GM12878 (cell line): Measurements from ENCODE around the gene IFNA2. TPM values are rescaled to one million over a fixed set of nuclear protein-coding genes. Genes with fewer than 3 reads are reported as not detected.
A peak's percentile ranks its signal among the peaks of the same experiment; 100 is the strongest.

Experiments used
- ETV6 ChIP-seq, 2 experiments: fragments of 450-650 bp in 1 of 2; IDR thresholded peaks in 1 of 2; conservative IDR thresholded peaks in 1 of 2; 2 replicates each; pipeline ENCODE4 v1.6.1; 2014; ENCODE audit warnings: antibody characterized with exemption in 1 of 2, borderline replicate concordance in 1 of 2, low read depth in 1 of 2, mild to moderate bottlenecking in 1 of 2, moderate library complexity in 1 of 2
- KAT2A ChIP-seq: conservative IDR thresholded peaks from 2 replicates; pipeline ENCODE4 v1.6.1; 2011; ENCODE audit warnings: low read depth, low read length; ENCODE audit not compliant: control insufficient read depth
- KLF5 ChIP-seq: fragments of 450-650 bp; IDR thresholded peaks from 2 replicates; pipeline ENCODE4 v1.6.1; 2014; ENCODE audit warnings: mild to moderate bottlenecking; ENCODE audit not compliant: partially characterized antibody
- PML ChIP-seq: IDR thresholded peaks from 2 replicates; pipeline ENCODE4 v1.6.1; 2012; ENCODE audit warnings: low read length, inconsistent platforms
- RAD51 ChIP-seq: fragments of 450-650 bp; IDR thresholded peaks from 2 replicates; pipeline ENCODE4 v1.6.1; 2016; ENCODE audit warnings: moderate library complexity, mild to moderate bottlenecking, inconsistent platforms
- RBBP5 ChIP-seq: fragments of 200-600 bp; sonication (generic); conservative IDR thresholded peaks from 2 replicates; pipeline ENCODE4 v1.6.1; 2016
- RELA ChIP-seq: fragments of 450-650 bp; IDR thresholded peaks from 2 replicates; pipeline ENCODE4 v1.8.0; 2014; ENCODE audit warnings: borderline replicate concordance; ENCODE audit not compliant: partially characterized antibody
- polyA plus RNA-seq, 11 experiments: library from polyadenylated mRNA; depleted of rRNA in 4 of 11; unstranded in 6 of 11; stranded (reverse) in 5 of 11; fragments of >200 nt; fragmentation: Nextera tagmentation in 4 of 11; fragmentation: Illumina TruSeq in 1 of 11; extraction: Ambion mirVana in 4 of 11; extraction: Trizol in 1 of 11; gene quantifications; 1 replicate in 1 of 11; 2 replicates in 10 of 11; pipeline versions ENCODE4 v1.2.1 to v1.2.3, GENCODE V29; 2011 to 2016; ENCODE audit warnings: inconsistent platforms in 2 of 11, missing spikeins in 2 of 11, low read depth in 1 of 11
- total RNA-seq, 4 experiments: library from RNA; depleted of rRNA in 3 of 4; stranded (reverse); fragments of >200 nt in 3 of 4; fragmentation: Illumina TruSeq in 1 of 4; extraction: Trizol in 1 of 4; gene quantifications; 2 replicates each; pipeline versions ENCODE4 v1.2.1 to v1.2.3, GENCODE V29; 2013 to 2021
- TF ChIP-seq, protein P1 (sequence below): IDR thresholded peaks from 2 replicates; pipeline ENCODE4 v1.6.1; 2012; ENCODE audit warnings: mild to moderate bottlenecking, low read depth, low read length
- TF ChIP-seq, protein P2 (sequence below): fragments of 450-650 bp; IDR thresholded peaks from 2 replicates; pipeline ENCODE4 v1.6.1; 2016; ENCODE audit warnings: mild to moderate bottlenecking
- TF ChIP-seq, protein P3 (sequence below): fragments of 450-650 bp; formaldehyde crosslinking; IDR thresholded peaks from 2 replicates; pipeline ENCODE4 v1.5.0; 2022; ENCODE audit warnings: mild to moderate bottlenecking, missing genetic modification characterization
- TF ChIP-seq, protein P4 (sequence below): IDR thresholded peaks from 2 replicates; pipeline ENCODE4 v1.6.1; 2011; ENCODE audit warnings: low read depth, mild to moderate bottlenecking, low read length, moderate library complexity, borderline replicate concordance; ENCODE audit errors: extremely low read depth
- TF ChIP-seq, protein P5 (sequence below): fragments of 450-650 bp; formaldehyde crosslinking; IDR thresholded peaks from 2 replicates; pipeline ENCODE4 v1.4.0; 2020; ENCODE audit warnings: mild to moderate bottlenecking, moderate library complexity
- TF ChIP-seq, protein P6 (sequence below): IDR thresholded peaks from 2 replicates; pipeline ENCODE4 v1.6.1; 2012; ENCODE audit warnings: low read depth, low read length, improper control_type of control experiment

The IFNA2 gene
- total and polyA plus RNA-seq, 10 of the 15 experiments (the other 5 are each of a cell fraction or from before 2014, with no cell fraction given), result 0.26 to 2.8 (median 0.66) TPM; not detected in 2

DNA sequence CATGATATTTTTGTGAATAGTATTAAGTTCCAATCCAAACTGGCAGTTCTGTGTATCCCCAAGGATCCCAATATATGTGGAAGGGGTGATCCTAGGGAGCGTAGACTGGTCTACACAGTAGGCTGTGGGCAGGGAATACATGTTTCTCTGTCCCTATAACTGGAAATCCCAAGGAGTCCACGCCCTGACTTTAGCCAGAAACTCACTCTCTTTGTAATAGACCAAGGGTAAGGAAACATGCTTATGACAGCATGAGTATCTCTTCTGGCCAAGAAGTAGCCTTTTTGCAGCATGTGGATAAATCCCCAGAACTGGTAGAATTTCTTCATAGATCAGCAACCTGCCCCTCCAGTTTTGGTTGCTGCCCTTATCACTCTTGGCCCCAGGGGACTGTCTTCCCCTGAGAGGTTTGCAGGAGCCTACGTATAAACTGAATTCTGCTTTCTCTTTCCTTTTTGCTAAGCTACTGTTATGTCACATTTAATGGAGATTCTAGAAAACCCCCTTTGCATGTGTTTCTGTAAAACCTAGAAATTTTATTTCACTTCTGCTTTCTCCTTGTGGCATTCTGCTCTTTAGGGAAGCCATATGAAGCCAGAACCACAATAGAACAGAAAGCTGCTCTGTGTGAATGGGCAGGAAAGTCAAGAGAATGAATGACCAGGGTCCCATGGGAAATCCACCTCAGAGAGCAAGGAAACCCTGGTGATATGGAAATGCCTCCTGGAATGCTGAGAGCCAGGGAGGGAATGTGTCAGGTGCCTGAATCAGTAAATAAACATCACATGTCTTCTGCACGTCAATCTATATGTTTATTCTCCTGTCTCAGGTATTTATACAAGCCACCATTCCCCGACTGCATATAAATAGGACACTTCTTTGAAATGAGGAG lies 3.5 kb downstream of the IFNA2 start (continued):
- TF ChIP-seq, protein P1, sequence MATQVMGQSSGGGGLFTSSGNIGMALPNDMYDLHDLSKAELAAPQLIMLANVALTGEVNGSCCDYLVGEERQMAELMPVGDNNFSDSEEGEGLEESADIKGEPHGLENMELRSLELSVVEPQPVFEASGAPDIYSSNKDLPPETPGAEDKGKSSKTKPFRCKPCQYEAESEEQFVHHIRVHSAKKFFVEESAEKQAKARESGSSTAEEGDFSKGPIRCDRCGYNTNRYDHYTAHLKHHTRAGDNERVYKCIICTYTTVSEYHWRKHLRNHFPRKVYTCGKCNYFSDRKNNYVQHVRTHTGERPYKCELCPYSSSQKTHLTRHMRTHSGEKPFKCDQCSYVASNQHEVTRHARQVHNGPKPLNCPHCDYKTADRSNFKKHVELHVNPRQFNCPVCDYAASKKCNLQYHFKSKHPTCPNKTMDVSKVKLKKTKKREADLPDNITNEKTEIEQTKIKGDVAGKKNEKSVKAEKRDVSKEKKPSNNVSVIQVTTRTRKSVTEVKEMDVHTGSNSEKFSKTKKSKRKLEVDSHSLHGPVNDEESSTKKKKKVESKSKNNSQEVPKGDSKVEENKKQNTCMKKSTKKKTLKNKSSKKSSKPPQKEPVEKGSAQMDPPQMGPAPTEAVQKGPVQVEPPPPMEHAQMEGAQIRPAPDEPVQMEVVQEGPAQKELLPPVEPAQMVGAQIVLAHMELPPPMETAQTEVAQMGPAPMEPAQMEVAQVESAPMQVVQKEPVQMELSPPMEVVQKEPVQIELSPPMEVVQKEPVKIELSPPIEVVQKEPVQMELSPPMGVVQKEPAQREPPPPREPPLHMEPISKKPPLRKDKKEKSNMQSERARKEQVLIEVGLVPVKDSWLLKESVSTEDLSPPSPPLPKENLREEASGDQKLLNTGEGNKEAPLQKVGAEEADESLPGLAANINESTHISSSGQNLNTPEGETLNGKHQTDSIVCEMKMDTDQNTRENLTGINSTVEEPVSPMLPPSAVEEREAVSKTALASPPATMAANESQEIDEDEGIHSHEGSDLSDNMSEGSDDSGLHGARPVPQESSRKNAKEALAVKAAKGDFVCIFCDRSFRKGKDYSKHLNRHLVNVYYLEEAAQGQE, result no peak
- peak; percentile 76; the same call in 1 of the 2 replicates for TF ChIP-seq PML
- TF ChIP-seq, protein P2, sequence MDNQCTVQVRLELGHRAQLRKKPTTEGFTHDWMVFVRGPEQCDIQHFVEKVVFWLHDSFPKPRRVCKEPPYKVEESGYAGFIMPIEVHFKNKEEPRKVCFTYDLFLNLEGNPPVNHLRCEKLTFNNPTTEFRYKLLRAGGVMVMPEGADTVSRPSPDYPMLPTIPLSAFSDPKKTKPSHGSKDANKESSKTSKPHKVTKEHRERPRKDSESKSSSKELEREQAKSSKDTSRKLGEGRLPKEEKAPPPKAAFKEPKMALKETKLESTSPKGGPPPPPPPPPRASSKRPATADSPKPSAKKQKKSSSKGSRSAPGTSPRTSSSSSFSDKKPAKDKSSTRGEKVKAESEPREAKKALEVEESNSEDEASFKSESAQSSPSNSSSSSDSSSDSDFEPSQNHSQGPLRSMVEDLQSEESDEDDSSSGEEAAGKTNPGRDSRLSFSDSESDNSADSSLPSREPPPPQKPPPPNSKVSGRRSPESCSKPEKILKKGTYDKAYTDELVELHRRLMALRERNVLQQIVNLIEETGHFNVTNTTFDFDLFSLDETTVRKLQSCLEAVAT, result 0 out of 2 replicates have a peak, but pooled peaks have one; percentile 77
- TF ChIP-seq KLF5, result peak; percentile 62
- TF ChIP-seq, protein P3, sequence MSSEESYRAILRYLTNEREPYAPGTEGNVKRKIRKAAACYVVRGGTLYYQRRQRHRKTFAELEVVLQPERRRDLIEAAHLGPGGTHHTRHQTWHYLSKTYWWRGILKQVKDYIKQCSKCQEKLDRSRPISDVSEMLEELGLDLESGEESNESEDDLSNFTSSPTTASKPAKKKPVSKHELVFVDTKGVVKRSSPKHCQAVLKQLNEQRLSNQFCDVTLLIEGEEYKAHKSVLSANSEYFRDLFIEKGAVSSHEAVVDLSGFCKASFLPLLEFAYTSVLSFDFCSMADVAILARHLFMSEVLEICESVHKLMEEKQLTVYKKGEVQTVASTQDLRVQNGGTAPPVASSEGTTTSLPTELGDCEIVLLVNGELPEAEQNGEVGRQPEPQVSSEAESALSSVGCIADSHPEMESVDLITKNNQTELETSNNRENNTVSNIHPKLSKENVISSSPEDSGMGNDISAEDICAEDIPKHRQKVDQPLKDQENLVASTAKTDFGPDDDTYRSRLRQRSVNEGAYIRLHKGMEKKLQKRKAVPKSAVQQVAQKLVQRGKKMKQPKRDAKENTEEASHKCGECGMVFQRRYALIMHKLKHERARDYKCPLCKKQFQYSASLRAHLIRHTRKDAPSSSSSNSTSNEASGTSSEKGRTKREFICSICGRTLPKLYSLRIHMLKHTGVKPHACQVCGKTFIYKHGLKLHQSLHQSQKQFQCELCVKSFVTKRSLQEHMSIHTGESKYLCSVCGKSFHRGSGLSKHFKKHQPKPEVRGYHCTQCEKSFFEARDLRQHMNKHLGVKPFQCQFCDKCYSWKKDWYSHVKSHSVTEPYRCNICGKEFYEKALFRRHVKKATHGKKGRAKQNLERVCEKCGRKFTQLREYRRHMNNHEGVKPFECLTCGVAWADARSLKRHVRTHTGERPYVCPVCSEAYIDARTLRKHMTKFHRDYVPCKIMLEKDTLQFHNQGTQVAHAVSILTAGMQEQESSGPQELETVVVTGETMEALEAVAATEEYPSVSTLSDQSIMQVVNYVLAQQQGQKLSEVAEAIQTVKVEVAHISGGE (CRISPR knock-in tag), result no peak
- peak; percentile 71 for TF ChIP-seq RAD51
- TF ChIP-seq RBBP5, result no peak
- no peak for TF ChIP-seq KAT2A
- TF ChIP-seq, protein P4, sequence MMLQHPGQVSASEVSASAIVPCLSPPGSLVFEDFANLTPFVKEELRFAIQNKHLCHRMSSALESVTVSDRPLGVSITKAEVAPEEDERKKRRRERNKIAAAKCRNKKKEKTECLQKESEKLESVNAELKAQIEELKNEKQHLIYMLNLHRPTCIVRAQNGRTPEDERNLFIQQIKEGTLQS, result no peak
- TF ChIP-seq RELA, result peak; percentile 77
- TF ChIP-seq, protein P5, sequence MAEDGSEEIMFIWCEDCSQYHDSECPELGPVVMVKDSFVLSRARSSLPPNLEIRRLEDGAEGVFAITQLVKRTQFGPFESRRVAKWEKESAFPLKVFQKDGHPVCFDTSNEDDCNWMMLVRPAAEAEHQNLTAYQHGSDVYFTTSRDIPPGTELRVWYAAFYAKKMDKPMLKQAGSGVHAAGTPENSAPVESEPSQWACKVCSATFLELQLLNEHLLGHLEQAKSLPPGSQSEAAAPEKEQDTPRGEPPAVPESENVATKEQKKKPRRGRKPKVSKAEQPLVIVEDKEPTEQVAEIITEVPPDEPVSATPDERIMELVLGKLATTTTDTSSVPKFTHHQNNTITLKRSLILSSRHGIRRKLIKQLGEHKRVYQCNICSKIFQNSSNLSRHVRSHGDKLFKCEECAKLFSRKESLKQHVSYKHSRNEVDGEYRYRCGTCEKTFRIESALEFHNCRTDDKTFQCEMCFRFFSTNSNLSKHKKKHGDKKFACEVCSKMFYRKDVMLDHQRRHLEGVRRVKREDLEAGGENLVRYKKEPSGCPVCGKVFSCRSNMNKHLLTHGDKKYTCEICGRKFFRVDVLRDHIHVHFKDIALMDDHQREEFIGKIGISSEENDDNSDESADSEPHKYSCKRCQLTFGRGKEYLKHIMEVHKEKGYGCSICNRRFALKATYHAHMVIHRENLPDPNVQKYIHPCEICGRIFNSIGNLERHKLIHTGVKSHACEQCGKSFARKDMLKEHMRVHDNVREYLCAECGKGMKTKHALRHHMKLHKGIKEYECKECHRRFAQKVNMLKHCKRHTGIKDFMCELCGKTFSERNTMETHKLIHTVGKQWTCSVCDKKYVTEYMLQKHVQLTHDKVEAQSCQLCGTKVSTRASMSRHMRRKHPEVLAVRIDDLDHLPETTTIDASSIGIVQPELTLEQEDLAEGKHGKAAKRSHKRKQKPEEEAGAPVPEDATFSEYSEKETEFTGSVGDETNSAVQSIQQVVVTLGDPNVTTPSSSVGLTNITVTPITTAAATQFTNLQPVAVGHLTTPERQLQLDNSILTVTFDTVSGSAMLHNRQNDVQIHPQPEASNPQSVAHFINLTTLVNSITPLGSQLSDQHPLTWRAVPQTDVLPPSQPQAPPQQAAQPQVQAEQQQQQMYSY (CRISPR knock-in tag), result no peak
- TF ChIP-seq, protein P6, sequence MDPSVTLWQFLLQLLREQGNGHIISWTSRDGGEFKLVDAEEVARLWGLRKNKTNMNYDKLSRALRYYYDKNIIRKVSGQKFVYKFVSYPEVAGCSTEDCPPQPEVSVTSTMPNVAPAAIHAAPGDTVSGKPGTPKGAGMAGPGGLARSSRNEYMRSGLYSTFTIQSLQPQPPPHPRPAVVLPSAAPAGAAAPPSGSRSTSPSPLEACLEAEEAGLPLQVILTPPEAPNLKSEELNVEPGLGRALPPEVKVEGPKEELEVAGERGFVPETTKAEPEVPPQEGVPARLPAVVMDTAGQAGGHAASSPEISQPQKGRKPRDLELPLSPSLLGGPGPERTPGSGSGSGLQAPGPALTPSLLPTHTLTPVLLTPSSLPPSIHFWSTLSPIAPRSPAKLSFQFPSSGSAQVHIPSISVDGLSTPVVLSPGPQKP, result no peak
- peak in 1 of 2 experiments; percentile 64; a peak in 1 of 4 replicates for TF ChIP-seq ETV6 (conservative IDR thresholded peaks at IDR 0.05 in 1 of 2, IDR thresholded peaks at IDR 0.05 in 1 of 2; ENCODE audit: borderline replicate concordance in 1 of 2, low read depth in 1 of 2)
